Parathyroid adenoma (tissue), 2 donors: ENCODE measurements around the gene TMEM219.

Source experiments
- H2AFZ ChIP-seq: fragments of 300-600 bp; sonication (generic); one replicate; pipeline ENCODE4 v1.7.0; 2017; ENCODE audit warnings: antibody characterized with exemption, mild to moderate bottlenecking
- H3K27ac ChIP-seq: fragments of 300-600 bp; sonication (generic); one replicate; pipeline ENCODE4 v1.7.0; 2017
- H3K27me3 ChIP-seq: fragments of 300-600 bp; sonication (generic); one replicate; pipeline ENCODE4 v1.7.0; 2017; ENCODE audit warnings: low read length; ENCODE audit not compliant: control insufficient read depth, insufficient read depth
- H3K36me3 ChIP-seq: fragments of 300-600 bp; sonication (generic); one replicate; pipeline ENCODE4 v1.7.0; 2017; ENCODE audit warnings: low read length; ENCODE audit not compliant: control insufficient read depth, insufficient read depth
- H3K4me1 ChIP-seq: fragments of 300-600 bp; sonication (generic); one replicate; pipeline ENCODE4 v1.7.0; 2017; ENCODE audit warnings: control low read depth
- H3K4me2 ChIP-seq: fragments of 300-600 bp; sonication (generic); one replicate; pipeline ENCODE4 v1.7.0; 2017; ENCODE audit warnings: low read length
- H3K4me3 ChIP-seq: fragments of 300-600 bp; sonication (generic); one replicate; pipeline ENCODE4 v1.7.0; 2017; ENCODE audit warnings: low read depth, low read length
- H3K79me2 ChIP-seq: fragments of 300-600 bp; sonication (generic); one replicate; pipeline ENCODE4 v1.7.0; 2017; ENCODE audit warnings: control low read depth
- H3K9ac ChIP-seq: fragments of 300-600 bp; sonication (generic); one replicate; pipeline ENCODE4 v1.7.0; 2017; ENCODE audit warnings: mild to moderate bottlenecking
- H3K9me3 ChIP-seq: fragments of 300-600 bp; sonication (generic); one replicate; pipeline ENCODE4 v1.7.0; 2017; ENCODE audit warnings: low read length; ENCODE audit not compliant: control insufficient read depth
- TF ChIP-seq, protein P1 (sequence below): fragments of 300-600 bp; sonication (generic); IDR thresholded peaks from one replicate; pipeline ENCODE4 v1.7.0; 2017; ENCODE audit warnings: antibody characterized with exemption, mild to moderate bottlenecking
- donor health status: primary hyperparathyroidism.

The TMEM219 gene

DNA sequence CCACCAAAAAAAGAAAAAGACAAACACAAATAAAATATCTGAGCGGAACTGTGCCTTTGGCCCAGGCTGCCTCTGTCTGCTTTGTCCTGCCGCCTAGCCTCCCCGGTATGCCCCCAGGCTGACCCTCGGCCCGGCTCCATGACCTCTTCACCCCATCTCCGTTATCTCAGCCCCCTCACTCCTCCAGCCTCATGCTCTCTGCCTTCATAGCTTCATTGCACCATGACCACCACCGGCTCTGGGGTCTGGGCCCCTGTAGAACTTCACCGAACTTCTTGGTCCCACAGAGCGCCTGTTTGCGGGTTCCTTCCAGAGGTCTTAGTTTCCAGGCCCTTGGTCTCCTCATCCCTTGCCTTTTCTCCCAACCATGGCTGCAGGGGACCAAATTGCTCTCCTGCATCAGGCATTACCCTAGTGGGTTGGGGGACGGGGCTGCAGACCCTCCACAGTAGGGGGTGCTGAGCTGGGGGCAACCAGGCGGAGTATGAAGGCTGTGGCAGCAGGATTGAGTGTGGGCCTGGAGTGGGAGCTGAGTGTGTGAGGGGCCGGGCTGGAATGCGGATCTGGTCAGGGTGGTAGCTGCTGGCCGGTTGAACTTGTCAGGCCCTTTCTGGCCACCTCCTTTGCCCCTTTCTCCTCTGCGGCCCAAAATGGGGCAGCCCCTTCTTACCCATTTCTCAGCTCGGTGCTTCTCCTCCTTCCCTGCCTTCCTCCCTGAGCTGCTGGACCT is 26.6 kb downstream of the TMEM219 start:
- Histone ChIP-seq H2AFZ (no peak overlapping the region), H3K4me1 (no peaks in the 10 kb centered on the region), H3K4me3 (no peak overlapping the region), H3K9me3 (no peaks in the 10 kb centered on the region), H3K9ac (no peak overlapping the region), H3K36me3 (no peaks in the 10 kb centered on the region), H3K27me3 (no peaks in the 10 kb centered on the region), H3K4me2 (no peak overlapping the region), H3K79me2 (no peaks in the 10 kb centered on the region), H3K27ac (no peak overlapping the region)
- TF ChIP-seq, protein P1, sequence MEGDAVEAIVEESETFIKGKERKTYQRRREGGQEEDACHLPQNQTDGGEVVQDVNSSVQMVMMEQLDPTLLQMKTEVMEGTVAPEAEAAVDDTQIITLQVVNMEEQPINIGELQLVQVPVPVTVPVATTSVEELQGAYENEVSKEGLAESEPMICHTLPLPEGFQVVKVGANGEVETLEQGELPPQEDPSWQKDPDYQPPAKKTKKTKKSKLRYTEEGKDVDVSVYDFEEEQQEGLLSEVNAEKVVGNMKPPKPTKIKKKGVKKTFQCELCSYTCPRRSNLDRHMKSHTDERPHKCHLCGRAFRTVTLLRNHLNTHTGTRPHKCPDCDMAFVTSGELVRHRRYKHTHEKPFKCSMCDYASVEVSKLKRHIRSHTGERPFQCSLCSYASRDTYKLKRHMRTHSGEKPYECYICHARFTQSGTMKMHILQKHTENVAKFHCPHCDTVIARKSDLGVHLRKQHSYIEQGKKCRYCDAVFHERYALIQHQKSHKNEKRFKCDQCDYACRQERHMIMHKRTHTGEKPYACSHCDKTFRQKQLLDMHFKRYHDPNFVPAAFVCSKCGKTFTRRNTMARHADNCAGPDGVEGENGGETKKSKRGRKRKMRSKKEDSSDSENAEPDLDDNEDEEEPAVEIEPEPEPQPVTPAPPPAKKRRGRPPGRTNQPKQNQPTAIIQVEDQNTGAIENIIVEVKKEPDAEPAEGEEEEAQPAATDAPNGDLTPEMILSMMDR, result no peak

DNA sequence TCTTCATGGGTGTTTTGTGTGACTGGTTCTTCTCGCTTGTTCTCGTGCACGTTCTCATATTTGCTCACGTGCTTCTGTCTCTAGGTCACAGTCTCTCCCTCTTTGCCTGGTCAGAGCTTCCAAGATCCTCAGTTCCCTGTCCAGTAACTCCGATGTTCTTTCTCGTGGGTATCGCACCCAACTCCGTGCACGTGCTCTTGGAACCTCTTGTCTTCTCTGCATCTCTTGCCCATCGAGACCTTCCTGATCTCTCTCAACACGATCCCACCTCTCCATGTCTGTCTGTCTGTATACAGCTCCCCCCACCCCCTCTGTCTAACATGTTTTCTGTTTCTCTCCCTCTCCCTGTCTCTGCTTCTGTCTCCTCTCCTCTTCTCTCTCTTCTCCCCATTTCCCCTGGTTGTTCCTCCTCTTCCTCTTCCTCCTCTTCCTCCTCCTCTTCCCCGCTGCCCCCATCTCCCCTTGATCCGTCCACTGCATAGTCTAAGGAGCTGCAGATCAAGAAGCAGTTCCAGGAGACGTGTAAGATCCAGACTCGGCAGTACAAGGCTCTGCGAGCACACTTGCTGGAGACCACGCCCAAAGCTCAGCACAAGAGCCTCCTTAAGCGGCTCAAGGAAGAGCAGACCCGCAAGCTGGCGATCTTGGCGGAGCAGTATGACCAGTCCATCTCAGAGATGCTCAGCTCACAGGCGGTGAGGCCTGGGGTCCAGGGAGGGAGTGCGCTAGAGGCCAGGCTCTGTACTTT is 27.4 kb downstream of the TMEM219 start:
- no peak overlapping the region for H3K9ac ChIP-seq
- TF ChIP-seq, protein P1, result no peak
- H3K27ac ChIP-seq, result no peak overlapping the region
- no peaks in the 10 kb centered on the region for H3K79me2 ChIP-seq
- H3K36me3 ChIP-seq, result no peaks in the 10 kb centered on the region
- H3K9me3 ChIP-seq, result no peaks in the 10 kb centered on the region
- H2AFZ ChIP-seq, result no peak overlapping the region
- H3K4me2 ChIP-seq, result no peak overlapping the region
- H3K27me3 ChIP-seq, result no peaks in the 10 kb centered on the region
- no peaks in the 10 kb centered on the region for H3K4me1 ChIP-seq
- H3K4me3 ChIP-seq, result no peak overlapping the region

DNA sequence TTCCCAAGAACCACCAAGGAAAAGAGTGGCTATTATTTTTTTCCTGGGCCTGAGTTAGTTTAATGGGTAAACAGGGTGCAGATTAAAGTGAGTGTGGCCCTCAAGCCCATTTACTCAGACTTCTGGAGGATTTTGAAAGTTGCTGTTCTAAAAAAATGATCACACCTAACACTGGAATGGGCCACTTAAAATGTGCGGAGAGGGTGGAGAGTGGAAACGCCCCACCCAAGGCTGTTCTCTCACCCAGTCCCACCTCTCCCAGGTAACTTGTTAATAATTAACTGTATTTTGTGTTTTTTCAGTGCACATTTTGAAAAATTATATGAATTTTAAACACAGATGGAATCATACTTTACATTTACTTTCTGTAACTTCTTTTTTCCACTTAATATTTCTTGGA is 28.2 kb downstream of the TMEM219 start:
- no peaks in the 10 kb centered on the region for H3K27me3 ChIP-seq
- H3K79me2 ChIP-seq, result no peaks in the 10 kb centered on the region
- H3K9me3 ChIP-seq, result no peaks in the 10 kb centered on the region
- no peak overlapping the region for H2AFZ ChIP-seq
- no peak overlapping the region for H3K27ac ChIP-seq
- TF ChIP-seq, protein P1, result no peak
- H3K36me3 ChIP-seq, result no peaks in the 10 kb centered on the region
- H3K9ac ChIP-seq, result no peak overlapping the region
- H3K4me1 ChIP-seq, result peaks cover 6% of the 10 kb centered on the region
- H3K4me2 ChIP-seq, result no peak overlapping the region
- H3K4me3 ChIP-seq, result no peak overlapping the region

DNA sequence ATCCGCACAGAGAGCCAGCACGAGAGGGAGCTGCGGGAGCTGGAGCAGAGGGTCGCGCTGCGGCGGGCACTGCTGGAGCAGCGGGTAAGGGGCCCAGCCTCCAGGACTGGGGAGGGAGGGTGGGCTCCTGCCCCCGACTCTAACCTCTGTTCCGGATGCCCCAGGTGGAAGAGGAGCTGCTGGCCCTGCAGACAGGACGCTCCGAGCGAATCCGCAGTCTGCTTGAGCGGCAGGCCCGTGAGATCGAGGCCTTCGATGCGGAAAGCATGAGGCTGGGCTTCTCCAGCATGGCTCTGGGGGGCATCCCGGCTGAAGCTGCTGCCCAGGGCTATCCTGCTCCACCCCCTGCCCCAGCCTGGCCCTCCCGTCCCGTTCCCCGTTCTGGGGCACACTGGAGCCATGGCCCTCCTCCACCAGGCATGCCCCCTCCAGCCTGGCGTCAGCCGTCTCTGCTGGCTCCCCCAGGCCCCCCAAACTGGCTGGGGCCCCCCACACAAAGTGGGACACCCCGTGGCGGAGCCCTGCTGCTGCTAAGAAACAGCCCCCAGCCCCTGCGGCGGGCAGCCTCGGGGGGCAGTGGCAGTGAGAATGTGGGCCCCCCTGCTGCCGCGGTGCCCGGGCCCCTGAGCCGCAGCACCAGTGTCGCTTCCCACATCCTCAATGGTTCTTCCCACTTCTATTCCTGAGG is 29.1 kb downstream of the TMEM219 start:
- Histone ChIP-seq H3K27me3 (no peaks in the 10 kb centered on the region), H3K4me3 (no peak overlapping the region), H2AFZ (no peak overlapping the region), H3K9ac (no peak overlapping the region), H3K9me3 (no peaks in the 10 kb centered on the region), H3K79me2 (no peaks in the 10 kb centered on the region), H3K36me3 (no peaks in the 10 kb centered on the region), H3K4me2 (no peak overlapping the region), H3K4me1 (peaks cover 6% of the 10 kb centered on the region), H3K27ac (no peak overlapping the region)
- TF ChIP-seq, protein P1, result no peak
